HT-29 (cell line): ENCODE measurements around the gene EXOC4. TPM values are rescaled to one million over a fixed set of nuclear protein-coding genes. Genes with fewer than 3 reads are reported as not detected.
"Not testable (repeated sequence)": the region's sequence is repeated elsewhere in the genome, so short reads cannot be mapped to it uniquely, and the experiment has no call there.

Experiments used
- DNase-seq: peaks from one replicate; pipeline ENCODE4 v3.0.0-alpha.2; 2015; ENCODE audit warnings: low spot score
- total RNA-seq: library from RNA; depleted of rRNA; stranded (reverse); fragments of >200 nt; shearing (Covaris generic); gene quantifications from 2 replicates; pipeline ENCODE4 v1.2.3, GENCODE V29; 2014

EXOC4 gene
- total RNA-seq, 1 experiment from 2014 or later: 59.8 TPM

GRCh38 chr7:133314084-133314483, 61.2 kb downstream of the EXOC4 start:
- DNase-seq: no peak

GRCh38 chr7:133315332-133316040, 62.6 kb downstream of the EXOC4 start:
- DNase-seq: no peak

GRCh38 chr7:133319842-133320241, 67.0 kb downstream of the EXOC4 start:
- DNase-seq: no peak

GRCh38 chr7:133320891-133321290, 68.0 kb downstream of the EXOC4 start:
- DNase-seq: no peak

GRCh38 chr7:133321366-133321765, 68.5 kb downstream of the EXOC4 start:
- not testable (repeated sequence) for DNase-seq

- not testable (repeated sequence) for DNase-seq
Observed at GRCh38 chr7:133326745-133327144, 73.9 kb downstream of the EXOC4 start.

- DNase-seq: not testable (repeated sequence)
Observed at GRCh38 chr7:133328021-133328420, 75.1 kb downstream of the EXOC4 start.

GRCh38 chr7:133330085-133330484, 77.2 kb downstream of the EXOC4 start:
- no peak for DNase-seq

GRCh38 chr7:133331861-133332260, 79.0 kb downstream of the EXOC4 start:
- no peak for DNase-seq

- DNase-seq: no peak
Observed at GRCh38 chr7:133339772-133340171, 86.9 kb downstream of the EXOC4 start.

- DNase-seq: peak; percentile 38
Observed at GRCh38 chr7:133344275-133344674, 91.4 kb downstream of the EXOC4 start.

GRCh38 chr7:133345690-133346421, 93.0 kb downstream of the EXOC4 start:
- no peak for DNase-seq

GRCh38 chr7:133348250-133348649, 95.4 kb downstream of the EXOC4 start:
- DNase-seq: no peak

GRCh38 chr7:133349101-133349500, 96.2 kb downstream of the EXOC4 start:
- DNase-seq: no peak

- no peak for DNase-seq
Observed at GRCh38 chr7:133352430-133352829, 99.6 kb downstream of the EXOC4 start.

GRCh38 chr7:133353775-133354174, 100.9 kb downstream of the EXOC4 start:
- DNase-seq: no peak

GRCh38 chr7:133354546-133355324, 101.9 kb downstream of the EXOC4 start:
- no peak for DNase-seq

GRCh38 chr7:133355325-133355708, 102.4 kb downstream of the EXOC4 start:
- no peak for DNase-seq

- no peak for DNase-seq
Observed at GRCh38 chr7:133355822-133356221, 102.9 kb downstream of the EXOC4 start.

GRCh38 chr7:133358708-133359107, 105.8 kb downstream of the EXOC4 start:
- DNase-seq: no peak

- DNase-seq: no peak
Observed at GRCh38 chr7:133359449-133359848, 106.6 kb downstream of the EXOC4 start.

- no peak for DNase-seq
Observed at GRCh38 chr7:133360201-133360600, 107.3 kb downstream of the EXOC4 start.
